Small intestine (tissue), 7 donors: Measurements from ENCODE around the gene CARS2. TPM values are rescaled to one million over a fixed set of nuclear protein-coding genes. Genes with fewer than 3 reads are reported as not detected.

Experiments used
- DNase-seq, 2 donors: peaks; one replicate each; pipeline versions ENCODE4 v3.0.0 to v3.0.0-alpha.2; 2013
- FAIRE-seq: peaks from 2 replicates; lab custom pipeline; 2012; peaks lifted over from hg19 to GRCh38; lab: Jason Lieb, UNC
- H3K27ac ChIP-seq, 3 donors: one replicate each; pipeline ENCODE4 v1.5.1; 2013; ENCODE audit warnings: low read length in 2 of 3, mild to moderate bottlenecking in 2 of 3, control low read depth in 1 of 3, inconsistent platforms in 1 of 3, low read depth in 1 of 3, moderate library complexity in 1 of 3
- H3K27me3 ChIP-seq, 3 donors: one replicate each; pipeline ENCODE4 v1.6.1; 2013; ENCODE audit warnings: low read length in 3 of 3, inconsistent platforms in 1 of 3; ENCODE audit not compliant: control insufficient read depth in 3 of 3, insufficient read depth in 3 of 3
- H3K36me3 ChIP-seq, 3 donors: one replicate each; pipeline ENCODE4 v1.6.1; 2013; ENCODE audit warnings: low read length in 3 of 3, inconsistent platforms in 1 of 3, low read depth in 1 of 3, mild to moderate bottlenecking in 1 of 3, moderate library complexity in 1 of 3; ENCODE audit not compliant: control insufficient read depth in 3 of 3, insufficient read depth in 2 of 3
- H3K4me1 ChIP-seq, 3 donors: one replicate each; pipeline ENCODE4 v1.6.1; 2013; ENCODE audit warnings: low read length in 2 of 3, inconsistent platforms in 1 of 3, low read depth in 1 of 3, mild to moderate bottlenecking in 1 of 3, moderate library complexity in 1 of 3; ENCODE audit not compliant: control insufficient read depth in 3 of 3, insufficient read depth in 2 of 3
- H3K4me3 ChIP-seq, 3 donors: one replicate each; pipeline ENCODE4 v1.5.1; 2013; ENCODE audit warnings: low read length in 3 of 3, control low read depth in 1 of 3, inconsistent platforms in 1 of 3, low read depth in 1 of 3, mild to moderate bottlenecking in 1 of 3, moderate library complexity in 1 of 3
- H3K9me3 ChIP-seq, 2 donors: one replicate each; pipeline ENCODE4 v1.6.1; 2013; ENCODE audit warnings: low read depth in 1 of 2, low read length in 1 of 2; ENCODE audit not compliant: control insufficient read depth in 2 of 2, insufficient read depth in 1 of 2
- WGBS, 3 donors: extraction: QIAGEN DNeasy Blood & Tissue Kit; methylation state at CpG; one replicate each; pipeline ENCODE4 v1.1.7; 2013; 5-methylcytosine and 5-hydroxymethylcytosine counted together
- polyA plus RNA-seq, 4 donors: library from polyadenylated mRNA; stranded (reverse) in 3 of 4; unstranded in 1 of 4; fragments of 200-250 nt in 3 of 4; fragments of 120-200 nt in 1 of 4; gene quantifications; one replicate each; pipeline versions ENCODE4 v1.2.1 to v1.2.3, GENCODE V29; 2013
- donor health status: healthy with polysubstance abuse.
- donor health status: control.
- donor health status: control.
- donor health status: Bipolar disorder and iron deficiency.
- donor health status: healthy.

The CARS2 gene
- polyA plus RNA-seq, 4 donors = 69.7 to 107 (median 84.9) TPM

GRCh38 chr13:110713981-110714796 is 8.3 kb upstream of the CARS2 start:
- Histone ChIP-seq H3K4me3 (peak overlapping the region; percentile 82 to 90 (median 85)), H3K4me1 (peaks cover 0 to 6% (median 6%) of the 10 kb centered on the region in 3 donors), H3K9me3 (no peaks in the 10 kb centered on the region), H3K27ac (peak overlapping the region; percentile 94 to 100 (median 99)), H3K27me3 (no peaks in the 10 kb centered on the region), H3K36me3 (peaks cover 0 to 5% (median under 1%) of the 10 kb centered on the region in 3 donors)
- WGBS, 3 donors = 0 to 1% (median 0%) methylated on average over 68 to 86 of the region's 86 CpGs
- peak; percentile 58 to 80 for DNase-seq
- no peak for FAIRE-seq

- H3K27me3 ChIP-seq = no peaks in the 10 kb centered on the region
- DNase-seq (no peak), FAIRE-seq (no peak)
- H3K9me3 ChIP-seq = no peaks in the 10 kb centered on the region
- H3K36me3 ChIP-seq = no peaks in the 10 kb centered on the region
- 0 to 1% (median 1%) methylated on average over 15 to 45 of the region's 45 CpGs for WGBS, 3 donors
- peaks cover 0 to 6% (median 6%) of the 10 kb centered on the region in 3 donors for H3K4me1 ChIP-seq
- H3K27ac ChIP-seq = peak within 1 kb of the TSS; percentile 98 to 100 (median 99)
- peak within 1 kb of the TSS; percentile 82 to 90 (median 85) for H3K4me3 ChIP-seq
Observed at GRCh38 chr13:110713642-110713952, 7.7 kb upstream of the CARS2 start, which contains the start of gene ING1. TSS of gene ING1 (plus strand) at chr13:110713700. CDS start at chr13:110714150, 450 bp downstream.

GRCh38 chr13:110712849-110713641 is 7.1 kb upstream of the CARS2 start:
- Histone ChIP-seq H3K4me3 (peak overlapping the region; percentile 82 to 90 (median 85)), H3K36me3 (no peaks in the 10 kb centered on the region), H3K4me1 (peaks cover 0 to 6% (median 6%) of the 10 kb centered on the region in 3 donors), H3K27me3 (no peaks in the 10 kb centered on the region), H3K27ac (peak overlapping the region; percentile 98 to 100 (median 99)), H3K9me3 (no peaks in the 10 kb centered on the region)
- FAIRE-seq = no peak
- peak; percentile 100 for DNase-seq
- 0 to 1% (median 1%) methylated on average over 55 to 68 of the region's 68 CpGs for WGBS, 3 donors

- H3K4me3 ChIP-seq = peak overlapping the region; percentile 77 to 83 (median 80)
- no peaks in the 10 kb centered on the region for H3K36me3 ChIP-seq
- peak; percentile 90 to 95 for DNase-seq
- 0% methylated on average over 30 to 58 of the region's 58 CpGs for WGBS, 3 donors
- H3K27ac ChIP-seq = peak overlapping the region; percentile 94 to 100 (median 99)
- H3K27me3 ChIP-seq = no peaks in the 10 kb centered on the region
- H3K4me1 ChIP-seq = peaks cover 0 to 6% (median 6%) of the 10 kb centered on the region in 3 donors
- H3K9me3 ChIP-seq = no peaks in the 10 kb centered on the region
- FAIRE-seq = no peak
Observed at GRCh38 chr13:110712081-110712848, 6.3 kb upstream of the CARS2 start.

GRCh38 chr13:110706570-110707372 is 855 bp upstream of the CARS2 start:
- FAIRE-seq (no peak), DNase-seq (no peak)
- H3K27ac ChIP-seq = peak overlapping the region in 2 of 3 donors; percentile 43 to 65
- H3K4me1 ChIP-seq = peaks cover 0 to 30% (median 10%) of the 10 kb centered on the region in 3 donors
- H3K4me3 ChIP-seq = peak overlapping the region in 2 of 3 donors; percentile 2 to 51
- 50 to 60% (median 55%) methylated on average over 8 of the region's 8 CpGs for WGBS, 3 donors
- no peaks in the 10 kb centered on the region for H3K27me3 ChIP-seq
- no peaks in the 10 kb centered on the region for H3K9me3 ChIP-seq
- peaks cover 0 to 12% (median 0%) of the 10 kb centered on the region in 3 donors for H3K36me3 ChIP-seq

GRCh38 chr13:110705356-110705825 is 525 bp downstream of the CARS2 start:
- 2 to 4% (median 2%) methylated on average over 12 of the region's 12 CpGs for WGBS, 3 donors
- FAIRE-seq = no peak

More at GRCh38 chr13:110705356-110705825, 525 bp downstream of the CARS2 start:
- Histone ChIP-seq H3K4me1 (peaks cover 0 to 24% (median 5%) of the 10 kb centered on the region in 3 donors), H3K27me3 (no peaks in the 10 kb centered on the region), H3K27ac (peak overlapping the region; percentile 72 to 87 (median 80)), H3K4me3 (peak overlapping the region; percentile 77 to 91 (median 81)), H3K36me3 (peaks cover 4 to 22% (median 4%) of the 10 kb centered on the region in 3 donors), H3K9me3 (no peaks in the 10 kb centered on the region)
- DNase-seq = no peak
